Activated T-cell treated with anti-CD3 and anti-CD28 coated beads for 4 hours (primary cell): ENCODE data around the gene MAGI2.
"Not testable (repeated sequence)": the region's sequence is repeated elsewhere in the genome, so short reads cannot be mapped to it uniquely, and the experiment has no call there.

Experiments used
- DNase-seq: peaks from one replicate; pipeline ENCODE4 v3.0.0-alpha.2; 2020

MAGI2 gene

GRCh38 chr7:78607099-78607498 is 846.4 kb downstream of the MAGI2 start:
- no peak for DNase-seq

- no peak for DNase-seq
These were observed 848.3 kb downstream of the MAGI2 start for GRCh38 chr7:78605119-78605518.

GRCh38 chr7:78601728-78602127 is 851.7 kb downstream of the MAGI2 start:
- no peak for DNase-seq

GRCh38 chr7:78594156-78594555 is 859.3 kb downstream of the MAGI2 start:
- DNase-seq: no peak

GRCh38 chr7:78588393-78588792 is 865.1 kb downstream of the MAGI2 start:
- no peak for DNase-seq

- no peak for DNase-seq
These were observed 865.9 kb downstream of the MAGI2 start for GRCh38 chr7:78587443-78588044.

GRCh38 chr7:78585980-78586379 is 867.5 kb downstream of the MAGI2 start:
- no peak for DNase-seq

GRCh38 chr7:78578686-78579085 is 874.8 kb downstream of the MAGI2 start:
- DNase-seq: no peak

GRCh38 chr7:78577174-78577952 is 876.1 kb downstream of the MAGI2 start:
- DNase-seq: not testable (repeated sequence)

- no peak for DNase-seq
These were observed 877.2 kb downstream of the MAGI2 start for GRCh38 chr7:78576236-78576635.

GRCh38 chr7:78571292-78571691 is 882.2 kb downstream of the MAGI2 start:
- DNase-seq: no peak

- DNase-seq: no peak
These were observed 884.8 kb downstream of the MAGI2 start for GRCh38 chr7:78568690-78569089.

GRCh38 chr7:78567836-78568235 is 885.6 kb downstream of the MAGI2 start:
- DNase-seq: no peak

GRCh38 chr7:78565784-78566183 is 887.7 kb downstream of the MAGI2 start:
- no peak for DNase-seq

- no peak for DNase-seq
These were observed 890.3 kb downstream of the MAGI2 start for GRCh38 chr7:78563191-78563590.

GRCh38 chr7:78562191-78562590 is 891.3 kb downstream of the MAGI2 start:
- DNase-seq: no peak

- DNase-seq: no peak
These were observed 894.9 kb downstream of the MAGI2 start for GRCh38 chr7:78558566-78558965.

GRCh38 chr7:78543976-78544375 is 909.5 kb downstream of the MAGI2 start:
- no peak for DNase-seq

- no peak for DNase-seq
These were observed 910.5 kb downstream of the MAGI2 start for GRCh38 chr7:78542981-78543380.

- DNase-seq: no peak
These were observed 910.9 kb downstream of the MAGI2 start for GRCh38 chr7:78542541-78542940.

- no peak for DNase-seq
These were observed 913.6 kb downstream of the MAGI2 start for GRCh38 chr7:78539825-78540224.

- no peak for DNase-seq
These were observed 917.8 kb downstream of the MAGI2 start for GRCh38 chr7:78535655-78536054.

GRCh38 chr7:78530351-78530750 is 923.1 kb downstream of the MAGI2 start:
- no peak for DNase-seq

- DNase-seq: no peak
These were observed 924.1 kb downstream of the MAGI2 start for GRCh38 chr7:78529392-78529791.

GRCh38 chr7:78528964-78529363 is 924.5 kb downstream of the MAGI2 start:
- no peak for DNase-seq
